ENCODE results near the gene PCMTD2. TPM values are rescaled to one million over a fixed set of nuclear protein-coding genes. Genes with fewer than 3 reads are reported as not detected.

Gene PCMTD2
- polyA plus RNA-seq, 2 of the 4 experiments (the other 2 are of a cell fraction), result 19.9 to 41.8 TPM

GRCh38 chr20:64261138-64261537, 5.6 kb downstream of the PCMTD2 start:
- Histone ChIP-seq H3K4me3 (no peak overlapping the region), H3K4me2 (no peak overlapping the region), H3K27ac (no peak overlapping the region), H3K9me3 (no peaks in the 10 kb centered on the region), H3K4me1 (peaks cover 8% of the 10 kb centered on the region)
- DNase-seq (ENCODE audit: low read depth in 1 of 2, low spot score in 1 of 2), result no peak
- ATAC-seq, result no peak
- 78% methylated on average over 9 of the region's 9 CpGs for WGBS (ENCODE audit: missing lambda C conversion rate)
- POLR2A ChIA-PET, result no interaction called here
- CTCF ChIA-PET, result no interaction called here
- FAIRE-seq, result no peak
- no peak for TF ChIP-seq PHF8 (IDR thresholded peaks at IDR 0.05; ENCODE audit: borderline replicate concordance, low read depth)
- TF ChIP-seq TFCP2L1 (CRISPR knock-in tag; IDR thresholded peaks at IDR 0.05), result no peak
- no peak for TF ChIP-seq CHD2 (IDR thresholded peaks at IDR 0.05; ENCODE audit: low read length, partially characterized antibody)
- no peak for TF ChIP-seq GATA3 (IDR thresholded peaks at IDR 0.05; ENCODE audit: borderline replicate concordance)
- no peak for TF ChIP-seq NPAS2 (CRISPR knock-in tag; IDR thresholded peaks at IDR 0.05; ENCODE audit: borderline replicate concordance)
- no peak for TF ChIP-seq HMGXB4 (CRISPR knock-in tag; IDR thresholded peaks at IDR 0.05; ENCODE audit: borderline replicate concordance)
- TF ChIP-seq KDM5A (IDR thresholded peaks at IDR 0.05), result no peak
- no peak for TF ChIP-seq EHF (CRISPR knock-in tag; IDR thresholded peaks at IDR 0.05)
- TF ChIP-seq USF2 (IDR thresholded peaks at IDR 0.05), result no peak
- TF ChIP-seq EP300 (IDR thresholded peaks at IDR 0.05), result no peak
- TF ChIP-seq RCOR1 (IDR thresholded peaks at IDR 0.05; ENCODE audit: low read depth, low read length), result no peak
- TF ChIP-seq MYC (IDR thresholded peaks at IDR 0.05; ENCODE audit: borderline replicate concordance, low read length), result no peak
- no peak for TF ChIP-seq HEYL (CRISPR knock-in tag; IDR thresholded peaks at IDR 0.05)
- no peak for TF ChIP-seq POLR2A (IDR thresholded peaks at IDR 0.05; ENCODE audit: low read length)
- no peak for TF ChIP-seq CBX8 (IDR thresholded peaks at IDR 0.05)
- no peak for TF ChIP-seq ESRRA (IDR thresholded peaks at IDR 0.05; ENCODE audit: borderline replicate concordance, low read length)
- TF ChIP-seq FOXS1 (CRISPR knock-in tag; IDR thresholded peaks at IDR 0.05), result no peak
- TF ChIP-seq CTCF (IDR thresholded peaks at IDR 0.05), result no peak
- no peak for TF ChIP-seq SMC3 (IDR thresholded peaks at IDR 0.05)
- no peak for TF ChIP-seq RARB (CRISPR knock-in tag; IDR thresholded peaks at IDR 0.05)

- no peak for DNase-seq (ENCODE audit: low read depth in 1 of 2, low spot score in 1 of 2)
- no peak for FAIRE-seq
- ChIA-PET CTCF (no interaction called here), POLR2A (no interaction called here)
- H3K4me1 ChIP-seq, result no peaks in the 10 kb centered on the region
- ATAC-seq, result no peak
- no peak overlapping the region for H3K4me3 ChIP-seq
- 72% methylated on average over 4 of the region's 4 CpGs for WGBS (ENCODE audit: missing lambda C conversion rate)
- H3K4me2 ChIP-seq, result no peak overlapping the region
- TF ChIP-seq CTCF (IDR thresholded peaks at IDR 0.05), result no peak
- no peak for TF ChIP-seq JUNB (IDR thresholded peaks at IDR 0.05)
- no peak for TF ChIP-seq MAFK (IDR thresholded peaks at IDR 0.05; ENCODE audit: partially characterized antibody)
- H3K9me3 ChIP-seq, result no peaks in the 10 kb centered on the region
- no peak overlapping the region for H3K27ac ChIP-seq
These were observed 8.5 kb downstream of the PCMTD2 start for GRCh38 chr20:64264091-64264490.
